ENCODE data around the gene SLC12A7. TPM values are rescaled to one million over a fixed set of nuclear protein-coding genes. Genes with fewer than 3 reads are reported as not detected.

The SLC12A7 gene
- total and polyA plus RNA-seq, 2 of the 13 experiments (the other 11 are each of a cell fraction or from before 2014, with no cell fraction given), result 14.0 to 18.5 TPM

DNA sequence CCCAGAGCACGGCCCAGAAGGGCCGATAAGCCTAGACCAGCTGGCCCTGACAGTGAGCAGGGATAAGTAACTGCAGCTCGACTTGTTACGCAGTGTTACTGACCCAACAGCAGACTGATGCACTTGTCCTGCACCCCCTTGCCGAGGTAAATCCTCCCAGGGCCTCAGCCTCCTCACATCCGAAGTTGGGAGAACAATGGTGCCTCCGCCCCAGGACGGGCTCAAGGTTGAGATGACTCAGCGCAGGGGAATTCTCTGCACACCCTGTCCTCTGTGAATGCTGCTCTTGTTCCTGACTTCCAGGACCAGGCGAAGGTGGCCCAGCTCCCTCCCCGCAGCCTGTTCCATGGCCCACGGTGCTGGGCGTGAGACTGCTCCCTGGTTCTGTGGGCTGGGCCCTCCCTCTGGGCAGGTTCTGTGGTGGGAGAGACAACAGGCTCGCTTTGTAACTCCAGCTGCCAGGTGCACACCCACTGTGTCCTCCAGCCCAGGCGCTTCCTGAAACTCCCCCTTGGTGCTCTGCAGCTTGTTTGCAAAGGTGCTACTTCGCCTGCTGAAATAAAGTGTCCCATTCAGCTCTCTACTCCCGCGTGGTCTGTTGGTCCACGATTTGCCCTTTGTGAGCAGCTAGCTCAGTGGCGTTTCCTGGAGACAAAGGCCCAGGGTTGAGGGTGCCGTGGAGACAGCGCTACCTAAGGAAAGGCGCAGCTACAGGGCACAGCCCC, 49.4 kb upstream of the SLC12A7 start (continued):
- TF ChIP-seq ZNF350 (CRISPR knock-in tag; IDR thresholded peaks at IDR 0.05; ENCODE audit: borderline replicate concordance, low read depth) (0 out of 2 replicates have a peak, but pooled peaks have one; percentile 33), ZNF605 (CRISPR knock-in tag; IDR thresholded peaks at IDR 0.05) (0 out of 2 replicates have a peak, but pooled peaks have one; percentile 8), JUNB (CRISPR knock-in tag; IDR thresholded peaks at IDR 0.05; ENCODE audit: borderline replicate concordance) (peak; percentile 98), CSRNP1 (CRISPR knock-in tag; IDR thresholded peaks at IDR 0.05) (0 out of 2 replicates have a peak, but pooled peaks have one; percentile 15), ZNF772 (CRISPR knock-in tag; IDR thresholded peaks at IDR 0.05) (0 out of 2 replicates have a peak, but pooled peaks have one; percentile 50), KDM2A (CRISPR knock-in tag; IDR thresholded peaks at IDR 0.05; ENCODE audit: borderline replicate concordance, low read depth) (peak; percentile 63; the same call in 1 of the 2 replicates), ZBTB7B (CRISPR knock-in tag; IDR thresholded peaks at IDR 0.05) (peak; percentile 82; the same call in 1 of the 2 replicates), ATF7 (IDR thresholded peaks at IDR 0.05) (no peak), ATF7 (CRISPR knock-in tag; IDR thresholded peaks at IDR 0.05) (no peak), ELF1 (CRISPR knock-in tag; IDR thresholded peaks at IDR 0.05) (peak; percentile 63; the same call in 1 of the 2 replicates), POLR2AphosphoS2 (IDR thresholded peaks at IDR 0.05; ENCODE audit: low read depth, low read length) (no peak), BRD4 (CRISPR knock-in tag; IDR thresholded peaks at IDR 0.05) (peak; percentile 50; the same call in 1 of the 2 replicates), ZNF138 (CRISPR knock-in tag; IDR thresholded peaks at IDR 0.05; ENCODE audit: low read depth) (0 out of 2 replicates have a peak, but pooled peaks have one; percentile 42), ZNF710 (CRISPR knock-in tag; IDR thresholded peaks at IDR 0.05; ENCODE audit: borderline replicate concordance) (0 out of 2 replicates have a peak, but pooled peaks have one; percentile 50), GMEB1 (CRISPR knock-in tag; IDR thresholded peaks at IDR 0.05; ENCODE audit: borderline replicate concordance) (no peak), HOMEZ (CRISPR knock-in tag; IDR thresholded peaks at IDR 0.05; ENCODE audit: low read depth) (0 out of 2 replicates have a peak, but pooled peaks have one; percentile 14)
- TF ChIP-seq, protein P1, sequence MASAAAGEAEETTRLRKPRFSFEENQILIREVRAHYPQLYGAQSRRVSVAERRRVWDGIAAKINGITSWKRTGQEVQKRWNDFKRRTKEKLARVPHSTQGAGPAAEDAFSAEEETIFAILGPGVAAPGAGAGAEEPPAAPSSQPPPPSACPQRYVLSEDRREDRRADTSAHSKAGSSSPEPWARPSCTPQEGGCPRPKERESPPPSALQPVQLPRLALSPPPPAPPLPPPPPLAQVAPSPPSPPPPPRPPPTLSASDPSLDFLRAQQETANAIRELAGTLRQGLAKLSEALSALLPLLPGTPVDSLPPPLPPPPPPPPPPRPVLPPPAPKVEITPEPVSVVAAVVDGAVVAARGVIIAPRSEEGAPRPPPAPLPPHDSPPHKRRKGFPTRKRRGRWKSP (CRISPR knock-in tag; IDR thresholded peaks at IDR 0.05), result 0 out of 2 replicates have a peak, but pooled peaks have one; percentile 27
- TF ChIP-seq, protein P2, sequence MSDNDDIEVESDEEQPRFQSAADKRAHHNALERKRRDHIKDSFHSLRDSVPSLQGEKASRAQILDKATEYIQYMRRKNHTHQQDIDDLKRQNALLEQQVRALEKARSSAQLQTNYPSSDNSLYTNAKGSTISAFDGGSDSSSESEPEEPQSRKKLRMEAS (IDR thresholded peaks at IDR 0.05), result peak; percentile 40; the same call in 1 of the 2 replicates
